ENCODE data around the gene IL2RG.

GRCh38 chrX:71144651-71145050 lies 33.3 kb upstream of the IL2RG start, which contains the start of gene NLGN3:
- TF ChIP-seq CTCF (IDR thresholded peaks at IDR 0.05) = no peak
- TF ChIP-seq POLR2A (IDR thresholded peaks at IDR 0.05) = no peak
